Measurements from ENCODE around the gene KDR. TPM values are rescaled to one million over a fixed set of nuclear protein-coding genes. Genes with fewer than 3 reads are reported as not detected.

The KDR gene
- total RNA-seq, 1 experiment from 2014 or later, result 0.09 TPM

DNA sequence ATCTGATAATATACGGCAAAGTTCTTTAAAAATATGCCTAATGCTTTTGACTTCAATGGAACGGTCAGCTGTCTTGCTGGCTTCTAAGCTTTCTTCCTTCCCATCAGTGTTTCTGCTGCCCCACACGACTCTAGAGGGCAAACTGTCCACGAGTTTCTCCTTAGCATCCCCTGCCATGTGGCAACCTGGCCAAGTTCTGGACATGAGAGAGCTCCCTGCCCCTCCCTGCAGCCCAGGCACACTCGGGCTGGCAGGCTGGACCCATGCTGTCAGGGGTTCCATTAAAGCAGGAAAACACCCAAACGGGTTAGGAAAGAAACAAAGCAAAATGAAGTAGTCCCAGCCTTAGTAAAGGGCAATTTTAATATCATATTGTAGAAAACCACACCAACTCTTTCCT, 38.8 kb downstream of the KDR start:
- no peaks in the 10 kb centered on the region for H4K20me1 ChIP-seq (ENCODE audit: insufficient read depth)
- no peak overlapping the region for H3K4me2 ChIP-seq
- H3K79me2 ChIP-seq (ENCODE audit: low read depth), result no peaks in the 10 kb centered on the region
- TF ChIP-seq, protein P1, sequence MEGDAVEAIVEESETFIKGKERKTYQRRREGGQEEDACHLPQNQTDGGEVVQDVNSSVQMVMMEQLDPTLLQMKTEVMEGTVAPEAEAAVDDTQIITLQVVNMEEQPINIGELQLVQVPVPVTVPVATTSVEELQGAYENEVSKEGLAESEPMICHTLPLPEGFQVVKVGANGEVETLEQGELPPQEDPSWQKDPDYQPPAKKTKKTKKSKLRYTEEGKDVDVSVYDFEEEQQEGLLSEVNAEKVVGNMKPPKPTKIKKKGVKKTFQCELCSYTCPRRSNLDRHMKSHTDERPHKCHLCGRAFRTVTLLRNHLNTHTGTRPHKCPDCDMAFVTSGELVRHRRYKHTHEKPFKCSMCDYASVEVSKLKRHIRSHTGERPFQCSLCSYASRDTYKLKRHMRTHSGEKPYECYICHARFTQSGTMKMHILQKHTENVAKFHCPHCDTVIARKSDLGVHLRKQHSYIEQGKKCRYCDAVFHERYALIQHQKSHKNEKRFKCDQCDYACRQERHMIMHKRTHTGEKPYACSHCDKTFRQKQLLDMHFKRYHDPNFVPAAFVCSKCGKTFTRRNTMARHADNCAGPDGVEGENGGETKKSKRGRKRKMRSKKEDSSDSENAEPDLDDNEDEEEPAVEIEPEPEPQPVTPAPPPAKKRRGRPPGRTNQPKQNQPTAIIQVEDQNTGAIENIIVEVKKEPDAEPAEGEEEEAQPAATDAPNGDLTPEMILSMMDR (conservative IDR thresholded peaks at IDR 0.05), result no peak
- no peak for TF ChIP-seq EZH2 (IDR thresholded peaks at IDR 0.05; ENCODE audit: low read depth)
- H3F3A ChIP-seq (ENCODE audit: insufficient read depth, low read depth), result no peaks in the 10 kb centered on the region
- H3K27ac ChIP-seq, result no peak overlapping the region
- no peaks in the 10 kb centered on the region for H3K9me2 ChIP-seq (ENCODE audit: insufficient read depth)
- intact Hi-C loops (cut with micrococcal nuclease; ENCODE audit: unreplicated experiment), result no loop called here
- BruUV-seq (replicated peaks), result no TSS peak
- H3K27me3 ChIP-seq (ENCODE audit: insufficient read depth, low read depth), result no peaks in the 10 kb centered on the region
- no peak overlapping the region for H3K4me3 ChIP-seq
- ChIA-PET POLR2A (ENCODE audit: unreplicated experiment) (no interaction called here), CTCF (no interaction called here)
- no peaks in the 10 kb centered on the region for H3K36me3 ChIP-seq (ENCODE audit: low read depth)
- DNase-seq, result no peak
- H2AFZ ChIP-seq, result no peak overlapping the region
- no peaks in the 10 kb centered on the region for H3K4me1 ChIP-seq (replicated peaks; ENCODE audit: insufficient read depth)
- H3K9me3 ChIP-seq (ENCODE audit: insufficient read depth, low read depth), result no peaks in the 10 kb centered on the region

DNA sequence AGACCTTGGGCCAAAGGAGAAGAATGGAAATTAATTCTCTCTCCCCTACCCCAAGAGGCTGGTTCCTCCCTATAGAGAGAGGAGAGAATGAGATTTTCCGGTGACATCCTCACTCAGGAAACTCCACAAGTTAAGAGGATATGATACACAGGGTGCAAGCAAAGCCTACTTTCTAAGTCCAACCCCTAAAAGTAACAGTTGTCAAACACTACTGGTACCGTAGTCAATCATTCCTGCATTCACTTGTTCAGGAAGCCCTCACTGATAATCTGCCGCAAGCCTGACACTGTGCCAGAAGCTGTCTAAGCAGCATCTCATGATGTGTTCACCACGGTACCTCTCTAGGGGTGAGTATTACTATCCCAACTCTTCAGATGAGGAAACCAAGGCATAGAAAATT, 41.7 kb downstream of the KDR start:
- H3K79me2 ChIP-seq (ENCODE audit: low read depth), result no peaks in the 10 kb centered on the region
- intact Hi-C loops (cut with micrococcal nuclease; ENCODE audit: unreplicated experiment), result no loop called here
- no peak for TF ChIP-seq EZH2 (IDR thresholded peaks at IDR 0.05; ENCODE audit: low read depth)
- TF ChIP-seq, protein P1 (conservative IDR thresholded peaks at IDR 0.05), result no peak
- no TSS peak for BruUV-seq (replicated peaks)
- H2AFZ ChIP-seq, result no peak overlapping the region
- ChIA-PET CTCF (no interaction called here), POLR2A (ENCODE audit: unreplicated experiment) (no interaction called here)
- no peaks in the 10 kb centered on the region for H3K4me1 ChIP-seq (replicated peaks; ENCODE audit: insufficient read depth)
- H3K9me2 ChIP-seq (ENCODE audit: insufficient read depth), result no peaks in the 10 kb centered on the region
- H3F3A ChIP-seq (ENCODE audit: insufficient read depth, low read depth), result no peaks in the 10 kb centered on the region
- no peak for DNase-seq
- H3K36me3 ChIP-seq (ENCODE audit: low read depth), result no peaks in the 10 kb centered on the region
- H3K4me3 ChIP-seq, result no peak overlapping the region
- H4K20me1 ChIP-seq (ENCODE audit: insufficient read depth), result no peaks in the 10 kb centered on the region
- no peaks in the 10 kb centered on the region for H3K27me3 ChIP-seq (ENCODE audit: insufficient read depth, low read depth)
- H3K4me2 ChIP-seq, result no peak overlapping the region
- no peaks in the 10 kb centered on the region for H3K9me3 ChIP-seq (ENCODE audit: insufficient read depth, low read depth)
- H3K27ac ChIP-seq, result no peak overlapping the region

DNA sequence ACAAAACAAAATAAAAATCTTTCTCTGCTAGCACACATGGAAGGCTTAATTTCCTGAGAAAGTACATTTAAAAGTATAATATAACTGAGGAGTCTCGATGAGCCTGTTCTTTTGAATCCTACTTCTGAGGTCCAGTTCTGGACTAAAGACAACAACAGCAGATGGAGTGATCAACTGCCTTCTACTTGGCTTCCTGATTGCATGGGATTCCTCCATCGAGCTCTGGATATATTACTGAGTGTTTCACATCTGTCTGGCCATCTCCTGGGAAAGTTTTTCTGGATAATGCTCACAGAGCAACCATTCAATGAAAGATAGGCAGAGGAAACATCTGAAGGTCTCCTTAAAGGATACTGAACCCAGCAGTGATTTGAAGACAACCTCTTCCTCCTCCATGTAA, 42.6 kb downstream of the KDR start:
- no TSS peak for BruUV-seq (replicated peaks)
- H4K20me1 ChIP-seq (ENCODE audit: insufficient read depth), result no peaks in the 10 kb centered on the region
- no peaks in the 10 kb centered on the region for H3K27me3 ChIP-seq (ENCODE audit: insufficient read depth, low read depth)
- H3K4me3 ChIP-seq, result no peak overlapping the region
- CTCF ChIA-PET, result no interaction called here
- DNase-seq, result no peak
- H2AFZ ChIP-seq, result no peak overlapping the region
- POLR2A ChIA-PET (ENCODE audit: unreplicated experiment), result no interaction called here
- intact Hi-C loops (cut with micrococcal nuclease; ENCODE audit: unreplicated experiment), result no loop called here
- no peaks in the 10 kb centered on the region for H3K36me3 ChIP-seq (ENCODE audit: low read depth)
- H3K4me1 ChIP-seq (replicated peaks; ENCODE audit: insufficient read depth), result no peaks in the 10 kb centered on the region
- H3K27ac ChIP-seq, result no peak overlapping the region
- no peak overlapping the region for H3K4me2 ChIP-seq
- H3K9me2 ChIP-seq (ENCODE audit: insufficient read depth), result no peaks in the 10 kb centered on the region
- no peaks in the 10 kb centered on the region for H3K9me3 ChIP-seq (ENCODE audit: insufficient read depth, low read depth)
- no peak for TF ChIP-seq EZH2 (IDR thresholded peaks at IDR 0.05; ENCODE audit: low read depth)
- TF ChIP-seq, protein P1 (conservative IDR thresholded peaks at IDR 0.05), result no peak
- H3F3A ChIP-seq (ENCODE audit: insufficient read depth, low read depth), result no peaks in the 10 kb centered on the region
- H3K79me2 ChIP-seq (ENCODE audit: low read depth), result no peaks in the 10 kb centered on the region
